ENCODE measurements around the gene CHAF1B. TPM values are rescaled to one million over a fixed set of nuclear protein-coding genes. Genes with fewer than 3 reads are reported as not detected.
"Not testable (repeated sequence)": the region's sequence is repeated elsewhere in the genome, so short reads cannot be mapped to it uniquely, and the experiment has no call there.

Gene CHAF1B
- total and polyA plus RNA-seq, 3 experiments from 2014 or later: 2.4 to 30.8 (median 30.6) TPM

- Histone ChIP-seq H3K27me3 (ENCODE audit: insufficient read depth, low read length, poor library complexity, severe bottlenecking) (no peaks in the 10 kb centered on the region), H3K27ac (ENCODE audit: low read depth, low read length) (no peak overlapping the region), H3K4me1 (ENCODE audit: insufficient read depth, low read length) (no peaks in the 10 kb centered on the region), H3K4me3 (ENCODE audit: low read length) (no peak overlapping the region), H3K9me3 (ENCODE audit: low read length) (no peaks in the 10 kb centered on the region), H3K36me3 (ENCODE audit: insufficient read depth, low read length) (no peaks in the 10 kb centered on the region)
- DNase-seq: no peak
- Mint-ChIP-seq H3K4me1 (no peaks in the 10 kb centered on the region), H3K4me3 (no peak overlapping the region), H3K27me3 (no peaks in the 10 kb centered on the region), H3K36me3 (peaks cover 7 to 27% (median 10%) of the 10 kb centered on the region in 3 donors), H3K27ac (peak overlapping the region in 1 of 8 donors; percentile 37), H3K9me3 (no peaks in the 10 kb centered on the region)
- CTCF ChIA-PET: no interaction called here
- POLR2A ChIA-PET: no interaction called here
These were observed 10.3 kb downstream of the CHAF1B start for GRCh38 chr21:36395353-36396111.

GRCh38 chr21:36396325-36396724, 11.1 kb downstream of the CHAF1B start:
- Histone ChIP-seq H3K4me1 (ENCODE audit: insufficient read depth, low read length) (no peaks in the 10 kb centered on the region), H3K27ac (ENCODE audit: low read depth, low read length) (no peak overlapping the region), H3K36me3 (ENCODE audit: insufficient read depth, low read length) (no peaks in the 10 kb centered on the region), H3K27me3 (ENCODE audit: insufficient read depth, low read length, poor library complexity, severe bottlenecking) (no peaks in the 10 kb centered on the region), H3K4me3 (ENCODE audit: low read length) (no peak overlapping the region), H3K9me3 (ENCODE audit: low read length) (no peaks in the 10 kb centered on the region)
- no peaks in the 10 kb centered on the region for H3K9me3 Mint-ChIP-seq
- H3K4me3 Mint-ChIP-seq: no peak overlapping the region
- ChIA-PET POLR2A (interaction anchor here (0.5 kb wide), 1 partner anchor 37 kb away, joined by 3 read pairs; no protein-coding TSS in a partner anchor), CTCF (no interaction called here)
- no peaks in the 10 kb centered on the region for H3K27me3 Mint-ChIP-seq
- no peaks in the 10 kb centered on the region for H3K4me1 Mint-ChIP-seq
- H3K36me3 Mint-ChIP-seq: peaks cover 6 to 28% (median 11%) of the 10 kb centered on the region in 3 donors
- H3K27ac Mint-ChIP-seq: peak overlapping the region in 1 of 8 donors; percentile 36
- no peak for DNase-seq

GRCh38 chr21:36396971-36397370, 11.8 kb downstream of the CHAF1B start:
- Histone ChIP-seq H3K27ac (ENCODE audit: low read depth, low read length) (no peak overlapping the region), H3K9me3 (ENCODE audit: low read length) (no peaks in the 10 kb centered on the region), H3K4me3 (ENCODE audit: low read length) (no peak overlapping the region), H3K4me1 (ENCODE audit: insufficient read depth, low read length) (no peaks in the 10 kb centered on the region), H3K27me3 (ENCODE audit: insufficient read depth, low read length, poor library complexity, severe bottlenecking) (no peaks in the 10 kb centered on the region), H3K36me3 (ENCODE audit: insufficient read depth, low read length) (no peaks in the 10 kb centered on the region)
- no peak for DNase-seq
- Mint-ChIP-seq H3K36me3 (peaks cover 4 to 26% (median 10%) of the 10 kb centered on the region in 3 donors), H3K27ac (peak overlapping the region in 1 of 8 donors; percentile 63), H3K4me3 (no peak overlapping the region), H3K4me1 (no peaks in the 10 kb centered on the region), H3K9me3 (no peaks in the 10 kb centered on the region), H3K27me3 (no peaks in the 10 kb centered on the region)
- ChIA-PET CTCF (no interaction called here), POLR2A (interaction anchor here (0.5 to 0.7 kb wide), 2 partner anchors 12 to 38 kb away, joined by 3 to 5 read pairs; partner anchors contain the start of gene CHAF1B)

GRCh38 chr21:36397606-36398005, 12.4 kb downstream of the CHAF1B start:
- Mint-ChIP-seq H3K4me3 (no peak overlapping the region), H3K36me3 (peaks cover 4 to 27% (median 10%) of the 10 kb centered on the region in 3 donors), H3K27me3 (no peaks in the 10 kb centered on the region), H3K9me3 (no peaks in the 10 kb centered on the region), H3K27ac (no peak overlapping the region), H3K4me1 (no peaks in the 10 kb centered on the region)
- no peak for DNase-seq
- ChIA-PET CTCF (no interaction called here), POLR2A (interaction anchor here (0.7 kb wide), 1 partner anchor 13 kb away, joined by 5 read pairs; the partner anchor contains the start of gene CHAF1B)
- H3K4me1 ChIP-seq (ENCODE audit: insufficient read depth, low read length): no peaks in the 10 kb centered on the region
- H3K4me3 ChIP-seq (ENCODE audit: low read length): no peak overlapping the region
- no peaks in the 10 kb centered on the region for H3K36me3 ChIP-seq (ENCODE audit: insufficient read depth, low read length)
- H3K27me3 ChIP-seq (ENCODE audit: insufficient read depth, low read length, poor library complexity, severe bottlenecking): no peaks in the 10 kb centered on the region
- H3K27ac ChIP-seq (ENCODE audit: low read depth, low read length): no peak overlapping the region
- H3K9me3 ChIP-seq (ENCODE audit: low read length): no peaks in the 10 kb centered on the region

GRCh38 chr21:36399736-36400135, 14.5 kb downstream of the CHAF1B start:
- H3K4me1 Mint-ChIP-seq; H3K27me3 Mint-ChIP-seq; H3K4me3 Mint-ChIP-seq; H3K27ac Mint-ChIP-seq; H3K36me3 ChIP-seq (ENCODE audit: insufficient read depth, low read length); POLR2A ChIA-PET; H3K27me3 ChIP-seq (ENCODE audit: insufficient read depth, low read length, poor library complexity, severe bottlenecking); H3K4me3 ChIP-seq (ENCODE audit: low read length); H3K27ac ChIP-seq (ENCODE audit: low read depth, low read length); H3K9me3 Mint-ChIP-seq; CTCF ChIA-PET; DNase-seq; H3K4me1 ChIP-seq (ENCODE audit: insufficient read depth, low read length); H3K9me3 ChIP-seq (ENCODE audit: low read length): not testable (repeated sequence)
- H3K36me3 Mint-ChIP-seq: peaks cover 8 to 31% (median 15%) of the 10 kb centered on the region in 3 donors

- no peaks in the 10 kb centered on the region for H3K9me3 ChIP-seq (ENCODE audit: low read length)
- Mint-ChIP-seq H3K27ac (no peak overlapping the region), H3K27me3 (no peaks in the 10 kb centered on the region), H3K9me3 (no peaks in the 10 kb centered on the region), H3K4me1 (peaks cover 0 to 4% (median 2%) of the 10 kb centered on the region in 3 donors), H3K4me3 (no peak overlapping the region), H3K36me3 (peaks cover 8 to 28% (median 15%) of the 10 kb centered on the region in 3 donors)
- POLR2A ChIA-PET: no interaction called here
- H3K36me3 ChIP-seq (ENCODE audit: insufficient read depth, low read length): no peaks in the 10 kb centered on the region
- H3K4me3 ChIP-seq (ENCODE audit: low read length): no peak overlapping the region
- no peak for DNase-seq
- no peak overlapping the region for H3K27ac ChIP-seq (ENCODE audit: low read depth, low read length)
- no peaks in the 10 kb centered on the region for H3K27me3 ChIP-seq (ENCODE audit: insufficient read depth, low read length, poor library complexity, severe bottlenecking)
- CTCF ChIA-PET: no interaction called here
- H3K4me1 ChIP-seq (ENCODE audit: insufficient read depth, low read length): no peaks in the 10 kb centered on the region
These were observed 15.5 kb downstream of the CHAF1B start for GRCh38 chr21:36400719-36401118.

- Histone ChIP-seq H3K9me3 (ENCODE audit: low read length) (no peaks in the 10 kb centered on the region), H3K27ac (ENCODE audit: low read depth, low read length) (no peak overlapping the region), H3K4me1 (ENCODE audit: insufficient read depth, low read length) (no peaks in the 10 kb centered on the region), H3K4me3 (ENCODE audit: low read length) (no peak overlapping the region), H3K27me3 (ENCODE audit: insufficient read depth, low read length, poor library complexity, severe bottlenecking) (no peaks in the 10 kb centered on the region), H3K36me3 (ENCODE audit: insufficient read depth, low read length) (no peaks in the 10 kb centered on the region)
- ChIA-PET POLR2A (no interaction called here), CTCF (no interaction called here)
- Mint-ChIP-seq H3K36me3 (peaks cover 8 to 29% (median 9%) of the 10 kb centered on the region in 3 donors), H3K27ac (no peak overlapping the region), H3K9me3 (no peaks in the 10 kb centered on the region), H3K4me3 (no peak overlapping the region), H3K27me3 (no peaks in the 10 kb centered on the region), H3K4me1 (peaks cover 0 to 4% (median 2%) of the 10 kb centered on the region in 3 donors)
- DNase-seq: no peak
These were observed 17.1 kb downstream of the CHAF1B start for GRCh38 chr21:36402339-36402738.

- no peaks in the 10 kb centered on the region for H3K4me1 ChIP-seq (ENCODE audit: insufficient read depth, low read length)
- H3K4me3 Mint-ChIP-seq: no peak overlapping the region
- H3K27me3 Mint-ChIP-seq: no peaks in the 10 kb centered on the region
- no peak overlapping the region for H3K27ac ChIP-seq (ENCODE audit: low read depth, low read length)
- no peaks in the 10 kb centered on the region for H3K27me3 ChIP-seq (ENCODE audit: insufficient read depth, low read length, poor library complexity, severe bottlenecking)
- no peak overlapping the region for H3K27ac Mint-ChIP-seq
- H3K4me1 Mint-ChIP-seq: peaks cover 0 to 4% (median 2%) of the 10 kb centered on the region in 3 donors
- H3K9me3 Mint-ChIP-seq: no peaks in the 10 kb centered on the region
- ChIA-PET CTCF (no interaction called here), POLR2A (no interaction called here)
- DNase-seq: no peak
- H3K36me3 ChIP-seq (ENCODE audit: insufficient read depth, low read length): no peaks in the 10 kb centered on the region
- peaks cover 6 to 33% (median 12%) of the 10 kb centered on the region in 3 donors for H3K36me3 Mint-ChIP-seq
- H3K9me3 ChIP-seq (ENCODE audit: low read length): no peaks in the 10 kb centered on the region
- H3K4me3 ChIP-seq (ENCODE audit: low read length): no peak overlapping the region
These were observed 18.5 kb downstream of the CHAF1B start for GRCh38 chr21:36403713-36404112.

Measured in CD8-positive, alpha-beta memory T cell (primary cell).